HUES6 (cell line): ENCODE measurements around the gene BANP.

Experiments used
- H3K27ac ChIP-seq: 2 replicates; pipeline ENCODE4 v1.7.0; 2013; ENCODE audit warnings: low read depth, mild to moderate bottlenecking, low read length, inconsistent platforms
- H3K27me3 ChIP-seq: 2 replicates; pipeline ENCODE4 v1.6.1; 2013; ENCODE audit warnings: low read length; ENCODE audit not compliant: control insufficient read depth, insufficient read depth
- H3K36me3 ChIP-seq: 2 replicates; pipeline ENCODE4 v1.6.1; 2013; ENCODE audit warnings: low read length; ENCODE audit not compliant: control insufficient read depth, insufficient read depth
- H3K4me1 ChIP-seq: 2 replicates; pipeline ENCODE4 v1.6.1; 2013; ENCODE audit warnings: low read length; ENCODE audit not compliant: control insufficient read depth, insufficient read depth
- H3K4me3 ChIP-seq: 2 replicates; pipeline ENCODE4 v1.5.1; 2013; ENCODE audit warnings: low read depth, low read length
- H3K9ac ChIP-seq: one replicate; pipeline ENCODE4 v1.6.1; 2013; ENCODE audit warnings: mild to moderate bottlenecking, low read length
- H3K9me3 ChIP-seq: 2 replicates; pipeline ENCODE4 v1.6.1; 2013; ENCODE audit warnings: low read depth, low read length; ENCODE audit not compliant: control insufficient read depth, insufficient read depth

The BANP gene

DNA sequence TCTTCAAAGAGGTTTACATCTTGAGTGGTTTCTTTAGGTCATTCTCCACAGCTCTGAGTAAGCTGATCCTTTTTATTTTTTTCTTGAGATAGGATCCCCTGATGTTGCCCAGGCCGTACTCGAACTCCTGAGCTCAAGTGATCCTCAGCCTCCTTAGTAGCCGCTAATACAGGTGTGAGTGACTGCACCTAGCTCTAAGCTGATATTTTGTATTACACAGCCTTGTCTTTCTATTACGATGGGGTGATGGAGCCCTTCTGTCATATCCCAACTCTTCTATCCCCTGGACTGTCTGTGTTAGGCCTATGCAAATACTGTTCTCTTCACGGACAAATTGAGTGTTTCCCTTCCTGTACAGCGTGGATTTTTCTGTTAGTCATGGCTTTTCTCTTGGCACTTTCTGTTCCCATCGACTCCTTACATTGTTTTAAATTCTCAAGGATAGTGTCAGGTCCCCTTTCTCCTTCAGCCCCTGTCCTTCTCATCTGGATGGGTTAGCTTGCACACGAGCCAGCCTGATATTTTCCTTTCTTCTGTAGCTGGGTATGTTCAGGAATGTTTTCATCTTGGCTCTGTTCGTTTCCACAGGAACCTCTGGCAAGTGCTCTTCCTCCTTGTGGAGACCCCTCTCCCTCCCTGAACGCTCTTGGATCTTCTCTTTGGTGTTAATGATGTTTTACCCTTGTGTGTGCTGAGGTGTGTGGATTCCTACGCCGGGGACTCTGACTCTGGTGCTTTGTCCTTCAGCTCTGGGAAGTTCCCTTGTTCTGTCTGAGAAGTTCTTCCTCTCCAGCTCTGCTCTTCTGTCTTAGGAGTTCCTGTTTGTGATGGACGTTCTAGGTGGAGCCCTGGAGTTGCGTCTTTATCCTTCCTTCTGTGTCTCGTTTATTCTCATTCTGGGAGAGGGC, 2.3 kb downstream of the BANP start:
- no peak overlapping the region for H3K4me3 ChIP-seq
- H3K9me3 ChIP-seq, result no peaks in the 10 kb centered on the region
- peaks cover 32% of the 10 kb centered on the region for H3K36me3 ChIP-seq
- H3K27ac ChIP-seq, result no peak overlapping the region
- no peak overlapping the region for H3K9ac ChIP-seq
- no peaks in the 10 kb centered on the region for H3K27me3 ChIP-seq
- H3K4me1 ChIP-seq, result peaks cover 12% of the 10 kb centered on the region

DNA sequence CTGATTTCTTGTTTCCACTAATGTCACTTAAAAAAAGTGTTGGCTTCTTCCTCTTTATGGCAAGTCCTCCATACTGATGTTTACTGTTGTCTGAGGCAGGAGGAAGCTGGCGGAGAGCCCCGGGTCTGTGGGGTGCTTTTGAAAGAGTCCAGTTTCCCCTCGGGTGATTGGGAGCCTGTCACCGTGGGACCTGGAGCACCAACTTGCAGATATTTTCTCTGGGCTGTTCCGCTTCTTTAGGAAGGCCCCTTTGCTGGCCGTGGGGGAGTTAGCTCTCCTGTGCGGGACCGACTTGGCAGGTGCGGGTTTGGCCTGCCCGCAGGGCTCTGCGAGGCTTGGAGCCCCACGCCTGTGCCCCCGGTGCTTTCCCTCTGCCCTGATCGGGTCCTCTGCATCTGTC, 3.1 kb downstream of the BANP start:
- Histone ChIP-seq H3K27ac (no peak overlapping the region), H3K4me3 (no peak overlapping the region), H3K4me1 (peaks cover 12% of the 10 kb centered on the region), H3K36me3 (peaks cover 32% of the 10 kb centered on the region), H3K9me3 (no peaks in the 10 kb centered on the region), H3K27me3 (no peaks in the 10 kb centered on the region), H3K9ac (no peak overlapping the region)

DNA sequence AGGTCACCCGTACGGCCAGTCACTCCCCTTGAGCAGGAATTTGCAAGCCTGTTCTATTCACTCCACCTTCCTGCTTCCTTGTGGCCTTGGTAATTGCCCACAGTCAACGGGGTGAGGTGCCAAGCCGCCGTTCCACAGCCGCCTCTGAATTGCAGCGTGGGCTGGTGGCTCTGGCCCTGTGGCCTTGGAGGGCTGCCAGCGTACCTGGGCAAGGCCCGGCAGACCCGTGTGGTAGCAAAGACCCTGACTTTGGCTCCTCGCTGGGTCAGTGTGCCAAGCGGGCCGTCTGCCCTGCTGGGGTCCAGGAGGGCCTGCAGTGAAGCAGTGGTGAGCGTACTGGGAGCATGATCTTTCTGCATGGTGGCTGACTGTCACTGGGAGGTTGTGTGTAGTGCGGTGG, 3.6 kb downstream of the BANP start:
- no peaks in the 10 kb centered on the region for H3K27me3 ChIP-seq
- H3K36me3 ChIP-seq, result peaks cover 32% of the 10 kb centered on the region
- no peaks in the 10 kb centered on the region for H3K9me3 ChIP-seq
- H3K4me3 ChIP-seq, result no peak overlapping the region
- H3K27ac ChIP-seq, result no peak overlapping the region
- peaks cover 12% of the 10 kb centered on the region for H3K4me1 ChIP-seq
- H3K9ac ChIP-seq, result no peak overlapping the region

DNA sequence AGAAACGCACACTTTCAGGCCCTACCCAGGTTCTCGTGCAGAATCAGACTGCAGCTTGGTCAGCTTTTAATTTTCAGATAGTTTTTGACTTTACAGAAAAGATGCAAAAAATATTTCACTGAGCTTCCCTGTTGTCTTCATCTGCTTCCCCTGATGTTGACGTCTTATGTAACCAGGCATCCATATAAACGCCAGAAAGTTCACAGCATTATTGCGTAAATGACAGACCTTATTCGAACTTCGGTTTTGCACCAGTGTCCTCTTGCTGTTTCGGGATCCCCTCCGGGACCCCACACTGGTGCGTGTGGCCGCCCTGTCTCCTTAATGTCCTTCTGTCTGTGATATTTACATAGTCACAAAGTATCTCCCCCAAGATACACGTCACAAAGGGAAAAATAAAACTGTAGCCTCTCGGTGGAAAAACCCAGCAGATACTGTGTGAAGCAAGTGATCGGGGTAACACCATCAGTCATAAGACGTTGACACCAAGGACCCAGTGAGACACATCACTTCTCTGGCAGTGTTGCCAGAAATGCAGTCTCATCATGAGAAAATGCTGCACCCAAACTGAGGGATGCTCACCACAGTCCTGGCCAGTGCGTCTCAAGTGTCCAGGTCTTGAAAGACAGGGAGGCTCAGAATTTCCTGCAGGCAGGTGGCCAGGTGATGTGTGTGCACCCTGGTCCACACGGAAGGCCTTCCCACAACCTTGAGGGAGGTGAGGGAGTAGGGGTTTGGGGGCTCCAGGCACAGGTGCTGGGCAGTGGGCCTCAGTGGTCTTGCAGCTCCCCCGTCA, 4.3 kb downstream of the BANP start:
- peaks cover 32% of the 10 kb centered on the region for H3K36me3 ChIP-seq
- peak overlapping the region; percentile 40 for H3K9ac ChIP-seq
- H3K4me3 ChIP-seq, result no peak overlapping the region
- H3K4me1 ChIP-seq, result peaks cover 12% of the 10 kb centered on the region
- no peaks in the 10 kb centered on the region for H3K9me3 ChIP-seq
- no peak overlapping the region for H3K27ac ChIP-seq
- H3K27me3 ChIP-seq, result no peaks in the 10 kb centered on the region

DNA sequence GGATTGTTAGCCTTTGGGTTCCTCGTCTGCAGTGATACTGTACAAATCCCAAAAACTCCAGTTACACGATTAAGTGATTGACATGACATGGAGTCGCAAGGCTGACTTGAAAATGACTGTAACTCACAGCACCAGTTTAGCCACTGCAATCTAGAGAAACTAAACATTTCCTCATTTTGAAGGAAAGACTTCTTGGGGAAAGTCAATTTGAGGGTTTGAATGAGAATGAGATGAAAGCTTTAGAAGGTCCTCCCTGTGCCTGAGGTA, 4.8 kb downstream of the BANP start:
- Histone ChIP-seq H3K4me3 (no peak overlapping the region), H3K4me1 (peaks cover 12% of the 10 kb centered on the region), H3K9ac (peak overlapping the region; percentile 40), H3K27ac (no peak overlapping the region), H3K9me3 (no peaks in the 10 kb centered on the region), H3K36me3 (peaks cover 32% of the 10 kb centered on the region), H3K27me3 (no peaks in the 10 kb centered on the region)

DNA sequence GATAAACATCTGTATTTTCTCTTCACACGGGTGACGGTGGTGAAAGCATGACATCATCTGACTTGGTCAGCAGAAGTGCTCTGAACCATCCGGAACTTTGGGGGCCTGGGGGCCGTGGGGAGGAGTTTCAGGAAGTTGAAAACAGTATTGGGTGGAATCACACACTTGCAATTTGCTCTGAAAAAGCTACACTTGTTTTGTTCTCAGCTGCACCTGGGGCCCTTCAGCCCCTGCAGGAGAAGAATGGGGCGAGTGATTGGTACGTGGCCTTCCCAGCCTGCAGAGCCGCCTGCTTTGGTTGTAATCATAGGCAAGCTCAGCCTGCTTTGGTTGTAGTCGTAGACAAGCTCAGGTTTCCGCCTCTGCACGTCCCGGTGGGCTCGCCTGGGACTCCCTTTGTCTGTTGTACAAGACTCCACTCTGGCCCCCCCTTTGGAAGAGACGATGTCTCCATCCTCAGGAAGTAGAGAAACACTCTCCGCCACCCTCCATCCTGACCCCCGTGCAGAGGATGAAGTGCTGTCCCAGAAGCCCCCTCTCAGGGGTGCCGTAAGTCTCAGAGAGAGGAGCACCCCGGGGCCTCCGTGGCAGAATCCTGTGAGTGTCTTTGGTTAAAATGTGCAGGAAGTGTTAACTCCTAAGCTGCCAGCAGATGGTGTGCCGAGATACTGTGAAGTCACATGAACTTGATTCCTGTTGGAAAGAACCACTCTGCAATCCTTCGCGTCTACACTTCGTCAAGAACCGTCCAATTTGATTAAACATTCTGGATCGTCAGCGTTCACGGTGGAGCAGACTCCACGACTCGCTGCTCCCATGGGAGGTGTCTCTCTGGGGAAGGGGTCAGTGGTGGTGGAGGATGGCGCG, 5.4 kb downstream of the BANP start:
- Histone ChIP-seq H3K9ac (peak overlapping the region; percentile 40), H3K4me1 (peaks cover 12% of the 10 kb centered on the region)

DNA sequence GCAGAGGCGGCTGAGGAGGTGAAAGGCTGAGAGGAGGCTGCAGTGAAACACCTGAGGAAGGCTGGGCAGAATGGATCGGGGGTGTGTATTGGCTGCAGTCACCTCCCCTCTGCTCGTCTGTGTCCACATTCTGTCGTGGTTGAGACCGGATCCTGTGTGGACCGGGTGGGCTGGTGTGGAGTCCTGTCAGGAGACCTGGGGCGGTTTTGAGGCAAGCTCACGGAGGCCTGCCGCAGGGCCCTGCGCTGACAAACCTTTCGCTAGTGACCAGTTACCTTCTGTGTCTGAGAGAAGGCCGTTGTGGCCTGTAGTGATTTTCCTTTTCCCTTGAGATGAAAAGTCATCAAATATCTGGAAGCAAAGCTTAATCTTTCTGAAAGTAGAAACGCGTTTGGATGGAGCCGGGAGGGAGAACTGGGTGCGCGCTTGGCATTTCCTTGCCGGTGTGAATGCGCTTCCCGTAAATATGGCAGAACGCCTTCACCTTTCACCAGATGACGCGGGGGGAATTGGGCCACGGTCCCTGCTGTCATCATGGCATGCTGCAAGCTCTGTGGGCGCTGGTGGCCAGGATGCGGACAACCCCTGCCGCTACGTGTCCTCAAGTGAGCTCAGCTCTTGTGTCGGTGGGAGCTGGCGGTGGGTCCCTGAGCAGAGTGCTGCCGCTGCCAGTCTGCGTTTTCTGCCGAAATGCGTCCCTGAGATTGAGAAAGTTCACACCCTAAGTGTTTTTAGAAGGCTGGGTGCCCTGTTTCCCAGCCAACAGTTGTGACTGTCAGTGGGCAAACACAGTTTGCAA, 6.3 kb downstream of the BANP start:
- H3K4me1 ChIP-seq, result peaks cover 12% of the 10 kb centered on the region
- no peak overlapping the region for H3K4me3 ChIP-seq
- H3K36me3 ChIP-seq, result peaks cover 32% of the 10 kb centered on the region
- no peak overlapping the region for H3K9ac ChIP-seq
- H3K9me3 ChIP-seq, result no peaks in the 10 kb centered on the region
- no peak overlapping the region for H3K27ac ChIP-seq
- H3K27me3 ChIP-seq, result no peaks in the 10 kb centered on the region

More for the DNA sequence above, 5.4 kb downstream of the BANP start:
- no peaks in the 10 kb centered on the region for H3K27me3 ChIP-seq
- no peaks in the 10 kb centered on the region for H3K9me3 ChIP-seq
- no peak overlapping the region for H3K4me3 ChIP-seq
- peaks cover 32% of the 10 kb centered on the region for H3K36me3 ChIP-seq
- no peak overlapping the region for H3K27ac ChIP-seq

DNA sequence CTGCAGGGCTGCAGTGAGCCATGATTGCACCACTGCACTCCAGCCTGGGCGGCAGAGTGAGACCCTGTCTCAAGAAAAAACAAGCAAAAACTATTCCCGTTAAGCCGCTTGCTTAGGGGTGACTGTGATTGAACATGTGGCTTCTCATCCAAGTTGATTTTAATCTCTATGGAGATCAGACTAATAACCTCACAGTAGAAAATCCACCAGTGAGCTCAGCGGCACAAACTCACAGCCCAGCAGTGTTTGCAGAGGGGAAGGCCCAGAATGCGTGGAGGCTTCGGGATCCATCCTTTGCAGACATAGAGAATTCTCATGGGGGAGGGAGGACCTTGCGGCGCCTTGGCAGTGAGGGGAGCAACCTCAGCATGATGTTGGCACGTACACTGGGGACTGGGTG, 7.4 kb downstream of the BANP start:
- Histone ChIP-seq H3K9ac (no peak overlapping the region), H3K27me3 (no peaks in the 10 kb centered on the region), H3K27ac (no peak overlapping the region), H3K4me1 (peaks cover 16% of the 10 kb centered on the region), H3K36me3 (peaks cover 28% of the 10 kb centered on the region), H3K9me3 (no peaks in the 10 kb centered on the region), H3K4me3 (no peak overlapping the region)

DNA sequence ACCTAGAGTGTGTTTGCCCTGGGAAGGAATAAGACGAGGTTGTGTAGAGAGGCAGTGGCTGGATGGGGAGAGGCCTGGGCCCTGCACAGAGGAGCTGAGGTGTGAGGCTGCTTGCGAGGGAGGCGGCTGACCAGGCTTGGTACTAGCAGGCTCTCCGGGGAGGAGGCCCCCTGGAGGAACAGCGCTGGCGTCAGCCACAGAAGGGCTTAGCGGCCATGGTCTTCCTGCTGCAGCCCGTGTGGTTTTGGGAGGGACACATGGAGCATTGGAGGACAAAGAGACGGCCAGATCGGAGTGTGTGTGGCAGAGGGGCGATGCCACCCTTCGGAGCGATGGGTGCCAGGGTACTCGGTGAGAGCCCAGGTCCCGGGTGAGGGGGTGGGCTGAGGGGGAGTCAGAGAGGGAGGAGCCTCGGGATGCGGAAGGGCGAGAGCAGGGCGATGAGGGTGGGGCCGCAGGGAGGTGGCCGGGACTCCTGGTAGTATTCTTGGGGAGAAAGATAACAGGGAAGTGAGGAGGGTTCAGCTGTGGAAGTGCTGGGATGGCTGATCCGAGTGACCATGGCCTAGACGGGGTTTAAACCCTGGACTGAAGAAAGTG, 8.3 kb downstream of the BANP start:
- Histone ChIP-seq H3K36me3 (peaks cover 20% of the 10 kb centered on the region), H3K4me1 (peaks cover 16% of the 10 kb centered on the region), H3K4me3 (no peak overlapping the region)

DNA sequence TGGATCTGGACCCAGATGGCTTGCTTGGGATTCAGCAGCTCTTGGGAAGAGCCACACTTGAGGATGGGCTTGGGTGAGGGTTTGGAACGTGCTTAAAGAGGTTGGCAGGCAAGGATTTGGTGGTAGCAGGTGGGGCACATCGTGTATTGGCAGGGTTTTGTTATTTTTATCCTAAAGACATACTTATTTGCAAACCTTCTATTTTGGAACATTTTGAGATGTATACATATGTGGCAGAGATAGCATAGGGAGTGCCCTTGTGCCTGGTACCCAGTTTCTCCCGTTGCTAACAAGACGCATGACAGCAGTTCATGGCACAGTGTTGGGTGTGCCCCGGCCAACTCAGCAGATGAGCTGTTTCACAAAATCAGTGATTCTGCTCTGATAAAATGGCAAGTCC, 9.1 kb downstream of the BANP start:
- H3K27me3 ChIP-seq, result no peaks in the 10 kb centered on the region
- H3K9ac ChIP-seq, result no peak overlapping the region
- no peaks in the 10 kb centered on the region for H3K9me3 ChIP-seq
- no peak overlapping the region for H3K4me3 ChIP-seq
- H3K27ac ChIP-seq, result no peak overlapping the region
- peaks cover 15% of the 10 kb centered on the region for H3K36me3 ChIP-seq
- peaks cover 16% of the 10 kb centered on the region for H3K4me1 ChIP-seq

More for the DNA sequence above, 8.3 kb downstream of the BANP start:
- no peak overlapping the region for H3K9ac ChIP-seq
- no peak overlapping the region for H3K27ac ChIP-seq
- no peaks in the 10 kb centered on the region for H3K27me3 ChIP-seq
- no peaks in the 10 kb centered on the region for H3K9me3 ChIP-seq
